Karpas-422 (cell line): ENCODE results near the gene PPFIA1. TPM values are rescaled to one million over a fixed set of nuclear protein-coding genes. Genes with fewer than 3 reads are reported as not detected.

Experiments
- DNase-seq: peaks from one replicate; pipeline ENCODE4 v3.0.0-alpha.2; 2015
- H2AFZ ChIP-seq: fragments of 200-600 bp; sonication (generic); 2 replicates; pipeline ENCODE4 v1.6.1; 2014; ENCODE audit warnings: antibody characterized with exemption, low read length, mixed read lengths
- H3K27ac ChIP-seq: fragments of 200-600 bp; sonication (generic); 2 replicates; pipeline ENCODE4 v1.5.1; 2014; ENCODE audit warnings: mild to moderate bottlenecking, low read length, moderate library complexity
- H3K27me3 ChIP-seq: fragments of 200-600 bp; sonication (generic); 2 replicates; pipeline ENCODE4 v1.6.1; 2014; ENCODE audit warnings: low read length, mixed read lengths
- H3K36me3 ChIP-seq: fragments of 200-600 bp; sonication (generic); 2 replicates; pipeline ENCODE4 v1.6.1; 2014; ENCODE audit warnings: low read length, mixed read lengths; ENCODE audit not compliant: insufficient read depth
- H3K4me1 ChIP-seq: fragments of 200-600 bp; sonication (generic); 2 replicates; pipeline ENCODE4 v1.6.1; 2014; ENCODE audit warnings: mild to moderate bottlenecking, low read length, mixed read lengths
- H3K4me2 ChIP-seq: fragments of 200-600 bp; sonication (generic); 2 replicates; pipeline ENCODE4 v1.6.1; 2014; ENCODE audit warnings: low read length, low read depth, mild to moderate bottlenecking; ENCODE audit not compliant: poor library complexity, severe bottlenecking
- H3K4me3 ChIP-seq: fragments of 200-600 bp; sonication (generic); 2 replicates; pipeline ENCODE4 v1.5.1; 2014; ENCODE audit warnings: mild to moderate bottlenecking, antibody characterized with exemption, low read length, mixed read lengths
- H3K79me2 ChIP-seq: fragments of 200-600 bp; sonication (generic); 2 replicates; pipeline ENCODE4 v1.6.1; 2014; ENCODE audit warnings: mild to moderate bottlenecking, low read length, mixed read lengths
- H3K9ac ChIP-seq: fragments of 200-600 bp; sonication (generic); 2 replicates; pipeline ENCODE4 v1.6.0; 2014; ENCODE audit warnings: low read length
- H3K9me2 ChIP-seq: fragments of 200-600 bp; sonication (generic), shearing (Covaris generic); replicated peaks from 2 replicates; pipeline ENCODE4 v1.6.0; 2014; ENCODE audit warnings: mild to moderate bottlenecking, low read length, moderate library complexity; ENCODE audit not compliant: insufficient read depth
- H3K9me3 ChIP-seq: fragments of 300-700, 200-600 bp; sonication (generic); 2 replicates; pipeline ENCODE4 v1.6.1; 2014; ENCODE audit warnings: low read length, mixed read lengths
- H4K20me1 ChIP-seq: fragments of 200-600 bp; sonication (generic); 2 replicates; pipeline ENCODE4 v1.6.1; 2014; ENCODE audit warnings: mild to moderate bottlenecking, antibody characterized with exemption, low read length, low read depth; ENCODE audit not compliant: insufficient read depth
- total RNA-seq: library from RNA; depleted of rRNA; stranded (reverse); fragments of >200 nt; shearing (Covaris generic); gene quantifications from 2 replicates; pipeline ENCODE4 v1.2.3, GENCODE V29; 2014; ENCODE audit warnings: low replicate concordance

Gene PPFIA1
- total RNA-seq, 1 experiment from 2014 or later = 24.6 TPM

- no peaks in the 10 kb centered on the region for H3K4me1 ChIP-seq
- no peak overlapping the region for H3K27ac ChIP-seq
- no peak overlapping the region for H3K9ac ChIP-seq
- no peak overlapping the region for H2AFZ ChIP-seq
- H3K27me3 ChIP-seq = no peaks in the 10 kb centered on the region
- no peaks in the 10 kb centered on the region for H3K9me2 ChIP-seq
- DNase-seq = no peak
- H3K4me2 ChIP-seq = no peak overlapping the region
- H3K4me3 ChIP-seq = no peak overlapping the region
- H3K79me2 ChIP-seq = peaks cover 99% of the 10 kb centered on the region
- H3K9me3 ChIP-seq = no peaks in the 10 kb centered on the region
- H4K20me1 ChIP-seq = 0 out of 2 replicates have a peak, but pooled peaks cover 2% of the 10 kb centered on the region
- no peaks in the 10 kb centered on the region for H3K36me3 ChIP-seq
These were observed 43.5 kb downstream of the PPFIA1 start for GRCh38 chr11:70313945-70314344.

DNA sequence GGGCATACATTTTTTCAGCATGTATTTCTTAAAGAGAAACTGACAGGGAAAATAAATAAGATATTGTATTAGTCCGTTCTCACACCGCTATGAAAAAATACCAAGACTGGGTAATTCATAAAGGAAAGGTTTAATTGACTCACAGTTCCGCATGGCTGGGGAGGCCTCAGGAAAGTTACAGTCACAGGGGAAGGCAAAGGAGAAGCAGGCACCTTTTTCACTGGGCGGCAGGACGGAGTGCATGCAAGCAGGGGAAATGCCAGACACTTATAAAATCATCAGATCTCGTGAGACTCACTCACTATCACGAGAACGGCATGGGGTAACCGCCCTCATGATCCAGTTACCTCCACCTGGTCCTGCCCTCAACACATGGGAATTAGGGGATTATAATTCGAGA lies 44.2 kb downstream of the PPFIA1 start:
- H3K36me3 ChIP-seq = no peaks in the 10 kb centered on the region
- peaks cover 99% of the 10 kb centered on the region for H3K79me2 ChIP-seq
- no peaks in the 10 kb centered on the region for H3K4me1 ChIP-seq
- no peak overlapping the region for H3K27ac ChIP-seq
- no peak overlapping the region for H2AFZ ChIP-seq
- H3K4me3 ChIP-seq = no peak overlapping the region
- no peak overlapping the region for H3K9ac ChIP-seq
- no peak overlapping the region for H3K4me2 ChIP-seq
- DNase-seq = no peak
- no peaks in the 10 kb centered on the region for H3K9me2 ChIP-seq
- H3K9me3 ChIP-seq = no peaks in the 10 kb centered on the region
- H3K27me3 ChIP-seq = no peaks in the 10 kb centered on the region
- 0 out of 2 replicates have a peak, but pooled peaks cover 2% of the 10 kb centered on the region for H4K20me1 ChIP-seq

DNA sequence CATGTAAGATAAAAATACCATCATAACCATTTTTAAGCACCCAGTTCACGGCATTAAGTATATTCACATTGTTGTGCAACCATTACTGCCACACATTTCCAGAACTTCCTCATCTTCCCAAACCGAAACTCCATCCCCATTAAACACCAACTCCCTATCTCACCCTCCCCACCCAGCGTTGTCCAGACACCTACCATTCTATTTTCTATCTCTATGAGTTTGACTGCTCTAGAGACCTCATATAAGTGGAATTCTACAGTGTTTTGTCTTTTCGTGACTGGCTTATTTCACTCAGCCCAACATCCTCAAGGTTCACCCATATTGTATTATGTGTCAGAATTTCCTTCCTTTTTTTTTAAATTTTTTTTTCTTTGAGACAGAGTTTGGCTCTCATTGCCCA lies 45.2 kb downstream of the PPFIA1 start:
- Histone ChIP-seq H3K27ac (no peak overlapping the region), H3K4me2 (no peak overlapping the region), H3K27me3 (no peaks in the 10 kb centered on the region), H3K4me3 (no peak overlapping the region), H3K79me2 (peaks cover 99% of the 10 kb centered on the region), H3K9me3 (no peaks in the 10 kb centered on the region), H4K20me1 (0 out of 2 replicates have a peak, but pooled peaks cover 2% of the 10 kb centered on the region), H3K9me2 (no peaks in the 10 kb centered on the region), H3K4me1 (no peaks in the 10 kb centered on the region), H2AFZ (no peak overlapping the region), H3K9ac (no peak overlapping the region), H3K36me3 (no peaks in the 10 kb centered on the region)
- DNase-seq = no peak

GRCh38 chr11:70317581-70318305 lies 47.3 kb downstream of the PPFIA1 start:
- Histone ChIP-seq H3K9me2 (no peaks in the 10 kb centered on the region), H3K79me2 (peaks cover 93% of the 10 kb centered on the region), H3K27me3 (no peaks in the 10 kb centered on the region), H3K27ac (no peak overlapping the region), H2AFZ (no peak overlapping the region), H3K9ac (no peak overlapping the region), H4K20me1 (0 out of 2 replicates have a peak, but pooled peaks cover 2% of the 10 kb centered on the region), H3K4me1 (no peaks in the 10 kb centered on the region), H3K36me3 (no peaks in the 10 kb centered on the region), H3K4me2 (no peak overlapping the region), H3K4me3 (no peak overlapping the region), H3K9me3 (no peaks in the 10 kb centered on the region)
- DNase-seq = no peak

GRCh38 chr11:70319396-70320076 lies 49.0 kb downstream of the PPFIA1 start:
- H3K36me3 ChIP-seq = no peaks in the 10 kb centered on the region
- no peak overlapping the region for H3K4me3 ChIP-seq
- no peak overlapping the region for H3K4me2 ChIP-seq
- no peaks in the 10 kb centered on the region for H4K20me1 ChIP-seq
- no peak overlapping the region for H2AFZ ChIP-seq
- no peak overlapping the region for H3K9ac ChIP-seq
- H3K9me2 ChIP-seq = no peaks in the 10 kb centered on the region
- H3K27ac ChIP-seq = no peak overlapping the region
- H3K9me3 ChIP-seq = no peaks in the 10 kb centered on the region
- no peaks in the 10 kb centered on the region for H3K4me1 ChIP-seq
- H3K27me3 ChIP-seq = no peaks in the 10 kb centered on the region
- peaks cover 79% of the 10 kb centered on the region for H3K79me2 ChIP-seq
- DNase-seq = no peak

DNA sequence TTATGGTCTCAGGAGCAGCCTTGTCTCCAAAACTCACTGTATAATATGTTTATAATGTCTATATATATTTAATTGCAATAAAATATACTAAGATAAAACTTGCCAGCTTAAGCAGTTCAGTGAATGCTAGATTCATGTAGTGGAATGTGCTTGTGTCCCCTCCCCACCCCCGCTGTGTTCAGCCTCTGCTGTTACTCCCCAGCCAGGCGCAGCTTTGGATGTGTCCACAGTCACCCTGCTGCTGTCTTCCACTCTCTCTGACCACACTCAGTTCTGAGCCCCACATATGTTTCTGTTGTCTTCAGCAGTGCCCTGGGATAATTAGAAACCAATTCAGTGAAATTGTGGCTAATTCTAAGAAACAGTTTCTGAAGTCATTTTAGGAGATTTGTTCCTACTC lies 52.2 kb downstream of the PPFIA1 start:
- Histone ChIP-seq H3K4me2 (no peak overlapping the region), H3K36me3 (peaks cover 4% of the 10 kb centered on the region; the same call in 1 of the 2 replicates), H3K4me1 (no peaks in the 10 kb centered on the region), H3K27me3 (no peaks in the 10 kb centered on the region), H3K79me2 (peaks cover 48% of the 10 kb centered on the region), H2AFZ (no peak overlapping the region), H4K20me1 (no peaks in the 10 kb centered on the region), H3K4me3 (no peak overlapping the region), H3K9me2 (no peaks in the 10 kb centered on the region), H3K27ac (no peak overlapping the region), H3K9ac (no peak overlapping the region), H3K9me3 (no peaks in the 10 kb centered on the region)
- no peak for DNase-seq

- H3K79me2 ChIP-seq = peaks cover 36% of the 10 kb centered on the region
- no peak overlapping the region for H2AFZ ChIP-seq
- H3K9me2 ChIP-seq = no peaks in the 10 kb centered on the region
- H3K27ac ChIP-seq = no peak overlapping the region
- no peak overlapping the region for H3K9ac ChIP-seq
- no peak overlapping the region for H3K4me3 ChIP-seq
- no peaks in the 10 kb centered on the region for H3K4me1 ChIP-seq
- H4K20me1 ChIP-seq = no peaks in the 10 kb centered on the region
- H3K9me3 ChIP-seq = no peaks in the 10 kb centered on the region
- no peak for DNase-seq
- no peak overlapping the region for H3K4me2 ChIP-seq
- H3K36me3 ChIP-seq = peaks cover 8% of the 10 kb centered on the region; the same call in 1 of the 2 replicates
- H3K27me3 ChIP-seq = no peaks in the 10 kb centered on the region
These were observed 53.3 kb downstream of the PPFIA1 start for GRCh38 chr11:70323806-70324205.

DNA sequence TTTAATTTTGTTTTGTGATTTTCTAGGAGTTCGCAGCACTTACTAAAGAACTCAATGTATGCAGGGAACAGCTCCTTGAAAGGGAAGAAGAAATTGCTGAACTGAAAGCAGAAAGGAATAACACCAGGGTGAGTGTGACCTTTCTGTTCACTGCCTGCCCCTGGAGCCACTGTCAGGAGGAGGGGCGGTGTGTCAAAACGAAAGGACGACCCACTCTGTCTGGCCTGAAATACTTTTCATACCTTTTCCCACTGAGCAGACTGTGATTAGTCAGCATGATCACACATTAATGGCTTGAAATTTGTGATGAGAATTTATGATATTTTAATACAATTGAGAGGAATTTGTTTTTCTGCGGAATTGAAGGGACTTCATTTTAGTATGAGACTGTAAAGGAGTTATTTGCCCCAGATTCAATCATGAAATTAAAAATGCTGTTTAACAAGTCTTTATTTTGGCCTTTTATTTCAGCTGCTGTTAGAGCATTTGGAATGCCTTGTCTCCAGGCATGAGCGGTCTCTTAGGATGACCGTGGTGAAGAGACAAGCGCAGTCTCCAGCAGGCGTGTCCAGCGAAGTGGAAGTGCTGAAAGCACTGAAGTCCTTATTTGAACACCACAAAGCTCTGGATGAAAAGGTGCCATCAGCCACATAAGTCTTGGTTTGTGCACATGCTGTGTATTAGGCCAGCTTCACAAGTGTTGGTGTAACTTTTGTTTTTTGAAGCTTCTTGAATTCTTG lies 54.1 kb downstream of the PPFIA1 start:
- no peaks in the 10 kb centered on the region for H3K4me1 ChIP-seq
- H2AFZ ChIP-seq = no peak overlapping the region
- H3K27ac ChIP-seq = no peak overlapping the region
- no peaks in the 10 kb centered on the region for H3K27me3 ChIP-seq
- H3K9me2 ChIP-seq = no peaks in the 10 kb centered on the region
- no peak overlapping the region for H3K4me3 ChIP-seq
- H3K36me3 ChIP-seq = peaks cover 11% of the 10 kb centered on the region; the same call in 1 of the 2 replicates
- no peak overlapping the region for H3K9ac ChIP-seq
- H3K79me2 ChIP-seq = peaks cover 29% of the 10 kb centered on the region
- H3K9me3 ChIP-seq = no peaks in the 10 kb centered on the region
- no peak overlapping the region for H3K4me2 ChIP-seq
- no peaks in the 10 kb centered on the region for H4K20me1 ChIP-seq
- no peak for DNase-seq
